Right lobe of liver (tissue), 6 donors: Measurements from ENCODE around the gene TSSK6. TPM values are rescaled to one million over a fixed set of nuclear protein-coding genes. Genes with fewer than 3 reads are reported as not detected.

Experiments used
- ATAC-seq, 4 donors: fragments of 200-7000 bp; cut with Tn5 transposase; one replicate each; pipeline ENCODE4 v1.9.1; 2020; ENCODE audit warnings: mild to moderate bottlenecking in 4 of 4, moderate library complexity in 4 of 4
- DNase-seq, 3 donors: peaks; one replicate each; pipeline ENCODE4 v3.0.0-alpha.2; 2020
- H3K27ac ChIP-seq, 3 donors: fragments of 200-600 bp; one replicate each; pipeline ENCODE4 v1.8.0; 2022
- H3K27me3 ChIP-seq, 2 donors: fragments of 200-600 bp; one replicate each; pipeline ENCODE4 v1.8.0; 2022
- H3K36me3 ChIP-seq, 4 donors: fragments of 200-600 bp; sonication (generic) in 1 of 4; one replicate each; pipeline versions ENCODE4 v1.5.1 to v1.8.0; 2017 to 2022; ENCODE audit warnings: control low read depth in 1 of 4
- H3K4me1 ChIP-seq, 4 donors: fragments of 200-600 bp; sonication (generic) in 1 of 4; one replicate each; pipeline versions ENCODE4 v1.5.1 to v1.8.0; 2017 to 2022; ENCODE audit warnings: control low read depth in 1 of 4
- H3K4me3 ChIP-seq, 3 donors: fragments of 200-600 bp; one replicate each; pipeline ENCODE4 v1.8.0; 2022
- H3K9me3 ChIP-seq, 4 donors: fragments of 200-600 bp; sonication (generic) in 1 of 4; one replicate each; pipeline versions ENCODE4 v1.5.1 to v1.8.0; 2017 to 2022; ENCODE audit warnings: control low read depth in 1 of 4
- CTCF ChIP-seq, 4 donors: fragments of 200-600 bp in 3 of 4; fragments of 450-650 bp in 1 of 4; IDR thresholded peaks; one replicate each; pipeline versions ENCODE4 v1.5.1 to v1.8.0; 2016 to 2022; ENCODE audit warnings: antibody characterized with exemption in 4 of 4, mild to moderate bottlenecking in 2 of 4
- POLR2A ChIP-seq: fragments of 450-650 bp; IDR thresholded peaks from one replicate; pipeline ENCODE4 v1.6.1; 2017; ENCODE audit warnings: antibody characterized with exemption, mild to moderate bottlenecking
- WGBS: methylation state at CpG from one replicate; pipeline ENCODE4 v1.1.6; 2018; ENCODE audit warnings: low coverage, low lambda C conversion rate; ENCODE audit not compliant: insufficient coverage; ENCODE audit errors: missing lambda C conversion rate; 5-methylcytosine and 5-hydroxymethylcytosine counted together
- intact Hi-C, 2 donors: fragments of 100-400 bp; cut with DNase I; formaldehyde crosslinking; loops; one replicate each; pipeline versions ENCODE4 v1.11.2 to v1.14.1; 2022
- total RNA-seq, 6 experiments: library from RNA; depleted of rRNA in 2 of 6; stranded (reverse); fragments of >200 nt in 2 of 6; fragmentation: NEBNext Ultra II Directional in 3 of 6; extraction: Animal tissue kit (Norgen Biotek cat#: 25700) in 3 of 6; gene quantifications; one replicate each; pipeline versions ENCODE4 v1.1.0 to v1.2.4, GENCODE V29; 2016 to 2023
- donor health status: DM: no; HTN: yes; CAD: no.
- donor health status: DM: no; HTN: no; CAD: no.
- donor health status: DM: no; HTN: no; CAD: no.
- donor health status: DM: no; HTN: yes; CAD: no.
- donor health status: DM: no; HTN: yes; CAD: no.

TSSK6 gene
- total RNA-seq, 6 experiments from 2014 or later: 0.53 to 2.9 (median 1.1) TPM

GRCh38 chr19:19485161-19485997 lies 30.0 kb downstream of the TSSK6 start:
- intact Hi-C loops: loop anchor here in 1 of 2 donors (5.0 kb wide), 1 partner anchor 83 kb away; no protein-coding TSS in a partner anchor
- Histone ChIP-seq H3K36me3 (peaks cover 0 to under 1% (median 0%) of the 10 kb centered on the region in 4 donors), H3K27me3 (no peaks in the 10 kb centered on the region), H3K27ac (no peak overlapping the region), H3K9me3 (no peaks in the 10 kb centered on the region), H3K4me1 (peaks cover 0 to 41% (median 22%) of the 10 kb centered on the region in 4 donors), H3K4me3 (no peak overlapping the region)
- ATAC-seq (no peak), DNase-seq (peak in 1 of 3 donors; percentile 19)
- TF ChIP-seq POLR2A: no peak
- TF ChIP-seq CTCF (IDR thresholded peaks at IDR 0.05): no peak
- WGBS: 72% methylated on average over 5 of the region's 15 CpGs

GRCh38 chr19:19482809-19483596 lies 32.3 kb downstream of the TSSK6 start:
- ATAC-seq: no peak
- TF ChIP-seq POLR2A (no peak), CTCF (IDR thresholded peaks at IDR 0.05) (no peak)
- 83% methylated on average over 1 of the region's 19 CpGs for WGBS
- no peak overlapping the region for H3K4me3 ChIP-seq
- H3K4me1 ChIP-seq: peaks cover 0 to 18% (median 10%) of the 10 kb centered on the region in 4 donors
- DNase-seq: peak in 1 of 3 donors; percentile 12
- H3K27me3 ChIP-seq: no peaks in the 10 kb centered on the region
- no peaks in the 10 kb centered on the region for H3K9me3 ChIP-seq
- peaks cover 0 to 4% (median 0%) of the 10 kb centered on the region in 4 donors for H3K36me3 ChIP-seq
- H3K27ac ChIP-seq: no peak overlapping the region
- intact Hi-C loops: no loop called here

GRCh38 chr19:19480688-19481087 lies 34.7 kb downstream of the TSSK6 start:
- DNase-seq (peak in 1 of 3 donors; percentile 5), ATAC-seq (no peak)
- no peaks in the 10 kb centered on the region for H3K27me3 ChIP-seq
- intact Hi-C loops: no loop called here
- H3K4me1 ChIP-seq: peaks cover 0 to 6% (median 0%) of the 10 kb centered on the region in 4 donors
- 68% methylated on average over 4 of the region's 5 CpGs for WGBS
- TF ChIP-seq CTCF (IDR thresholded peaks at IDR 0.05): no peak
- no peak for TF ChIP-seq POLR2A
- peaks cover 0 to 4% (median 0%) of the 10 kb centered on the region in 4 donors for H3K36me3 ChIP-seq
- H3K9me3 ChIP-seq: no peaks in the 10 kb centered on the region
- no peak overlapping the region for H3K4me3 ChIP-seq
- H3K27ac ChIP-seq: no peak overlapping the region

GRCh38 chr19:19477705-19478383 lies 37.5 kb downstream of the TSSK6 start:
- Histone ChIP-seq H3K36me3 (peaks cover 0 to 4% (median 0%) of the 10 kb centered on the region in 4 donors), H3K27me3 (no peaks in the 10 kb centered on the region), H3K4me1 (peaks cover 0 to 6% (median 0%) of the 10 kb centered on the region in 4 donors), H3K9me3 (no peaks in the 10 kb centered on the region), H3K4me3 (no peak overlapping the region), H3K27ac (no peak overlapping the region)
- WGBS: 63% methylated on average over 5 of the region's 10 CpGs
- peak; percentile 60 to 83 (median 78) for ATAC-seq
- intact Hi-C loops: no loop called here
- no peak for DNase-seq
- TF ChIP-seq POLR2A (no peak), CTCF (IDR thresholded peaks at IDR 0.05) (no peak)
